GM19025 (cell line): ENCODE data around the gene APIP.

Experiments
- ATAC-seq: cut with Tn5 transposase; IDR thresholded peaks from one replicate; pipeline ENCODE4 v1.9.1; 2021; ENCODE audit warnings: mild to moderate bottlenecking, low read depth, moderate library complexity; ENCODE audit not compliant: unreplicated experiment

The APIP gene

GRCh38 chr11:34891611-34892010 is 24.6 kb downstream of the APIP start:
- ATAC-seq = no peak

- no peak for ATAC-seq
Measured at GRCh38 chr11:34890812-34891211, 25.4 kb downstream of the APIP start.

GRCh38 chr11:34890089-34890488 is 26.1 kb downstream of the APIP start:
- no peak for ATAC-seq

DNA sequence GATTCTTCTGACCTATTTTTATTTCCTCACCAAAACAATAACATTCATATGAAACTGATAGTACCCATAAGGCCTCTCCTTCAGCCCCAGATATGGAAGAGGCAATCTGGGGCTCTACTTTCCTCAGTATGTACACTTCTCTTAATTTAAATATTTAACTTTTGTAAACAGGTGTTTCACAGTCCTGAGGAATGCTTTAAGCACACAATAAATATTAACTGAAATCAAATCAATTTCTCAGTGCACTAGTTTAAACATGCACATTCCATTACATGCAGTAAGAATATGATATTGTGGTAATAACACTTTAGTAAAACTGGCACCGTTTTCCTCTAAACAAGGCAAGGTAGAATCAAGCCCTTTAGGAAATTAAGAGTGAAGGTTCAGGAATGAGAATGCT is 28.9 kb downstream of the APIP start:
- ATAC-seq = no peak

DNA sequence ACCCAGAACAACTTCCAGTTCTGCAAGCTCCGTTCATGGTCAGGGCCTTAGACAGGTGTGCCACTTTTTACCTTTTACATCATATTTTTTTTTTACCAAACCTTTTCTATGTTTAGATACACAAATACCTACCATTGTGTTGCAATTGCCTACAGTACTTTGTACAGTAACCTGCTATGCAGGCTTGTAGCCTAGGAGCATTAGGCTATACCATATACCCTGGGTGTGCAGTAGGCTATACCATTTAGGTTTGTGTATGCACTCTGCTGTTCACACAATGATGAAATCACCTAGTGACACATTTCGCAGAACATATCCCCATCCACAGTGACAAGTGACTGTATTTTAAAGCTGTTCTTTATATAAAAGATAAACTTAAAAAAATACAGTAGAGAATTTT is 29.6 kb downstream of the APIP start:
- ATAC-seq = no peak

GRCh38 chr11:34881900-34882299 is 34.3 kb downstream of the APIP start:
- ATAC-seq = no peak

DNA sequence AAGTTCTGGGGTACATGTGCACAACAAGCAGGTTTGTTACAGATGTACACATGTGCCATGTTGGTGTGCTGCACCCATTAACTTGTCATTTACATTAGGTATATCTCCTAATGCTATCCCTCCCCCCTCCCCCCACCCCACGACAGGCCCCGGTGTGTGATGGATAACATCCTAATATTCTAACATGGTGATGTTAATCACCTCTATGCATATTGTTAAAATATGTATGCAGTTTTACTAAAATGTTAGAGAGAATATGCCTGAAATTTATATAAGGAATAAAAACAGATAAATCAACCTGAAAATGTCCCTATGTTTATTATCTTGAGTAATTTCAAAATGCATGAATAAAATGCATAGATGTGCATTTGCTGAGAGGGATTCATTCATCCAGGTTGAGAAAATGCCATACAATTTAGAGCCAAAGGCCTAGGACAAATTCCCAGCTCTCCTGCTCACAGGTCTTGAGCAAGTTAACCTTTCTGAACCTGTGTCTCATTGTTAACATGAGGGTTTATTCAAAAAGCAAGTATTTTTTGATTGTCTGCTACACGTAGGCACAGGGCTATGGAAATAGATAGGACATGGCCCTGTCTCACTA is 38.7 kb downstream of the APIP start:
- ATAC-seq = no peak

DNA sequence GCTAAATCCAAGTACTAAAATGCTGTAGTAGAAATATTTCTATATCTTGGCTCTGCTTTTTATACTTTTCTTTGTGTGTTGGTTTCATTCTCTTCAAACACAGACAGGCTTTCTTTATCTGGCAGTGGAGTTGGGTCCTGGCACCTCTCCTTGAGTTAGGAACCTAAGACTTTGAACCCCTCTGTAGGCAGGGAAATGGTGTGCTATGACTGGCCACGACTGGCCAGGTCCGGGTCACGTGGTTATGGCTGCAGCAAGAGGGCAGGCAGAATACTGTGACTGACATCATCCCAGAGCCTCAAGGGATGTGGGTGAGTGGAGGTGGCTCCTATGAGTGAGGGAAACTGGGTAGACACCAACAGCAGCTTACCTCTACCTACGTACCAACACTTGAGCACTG is 42.0 kb downstream of the APIP start:
- ATAC-seq = no peak

- no peak for ATAC-seq
Measured at GRCh38 chr11:34870548-34871196, 45.5 kb downstream of the APIP start.

GRCh38 chr11:34869425-34869824 is 46.8 kb downstream of the APIP start:
- no peak for ATAC-seq

- ATAC-seq = no peak
Measured at GRCh38 chr11:34866375-34866774, 49.8 kb downstream of the APIP start.

GRCh38 chr11:34865261-34865660 is 50.9 kb downstream of the APIP start:
- no peak for ATAC-seq

DNA sequence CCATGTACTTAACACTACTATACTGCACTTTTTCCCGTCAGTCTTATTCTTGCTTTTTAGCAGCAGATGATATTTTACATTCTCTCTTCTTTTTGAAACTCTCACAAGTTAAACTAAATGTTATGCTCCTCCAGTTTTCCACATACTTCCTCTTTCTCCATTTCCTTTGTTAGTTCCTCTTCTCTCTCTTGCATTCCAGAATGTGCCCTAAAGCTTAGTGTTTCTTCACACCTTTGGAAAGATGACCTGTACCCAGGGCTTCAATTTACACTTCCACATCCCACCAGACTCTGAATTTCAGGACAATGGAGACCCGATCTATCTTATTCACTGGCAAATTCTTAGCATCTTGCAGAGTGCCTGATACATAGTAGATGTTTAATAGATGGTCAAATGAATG is 51.8 kb downstream of the APIP start:
- ATAC-seq = no peak

- no peak for ATAC-seq
Measured at GRCh38 chr11:34863048-34863447, 53.1 kb downstream of the APIP start.

GRCh38 chr11:34860518-34860917 is 55.7 kb downstream of the APIP start:
- no peak for ATAC-seq

DNA sequence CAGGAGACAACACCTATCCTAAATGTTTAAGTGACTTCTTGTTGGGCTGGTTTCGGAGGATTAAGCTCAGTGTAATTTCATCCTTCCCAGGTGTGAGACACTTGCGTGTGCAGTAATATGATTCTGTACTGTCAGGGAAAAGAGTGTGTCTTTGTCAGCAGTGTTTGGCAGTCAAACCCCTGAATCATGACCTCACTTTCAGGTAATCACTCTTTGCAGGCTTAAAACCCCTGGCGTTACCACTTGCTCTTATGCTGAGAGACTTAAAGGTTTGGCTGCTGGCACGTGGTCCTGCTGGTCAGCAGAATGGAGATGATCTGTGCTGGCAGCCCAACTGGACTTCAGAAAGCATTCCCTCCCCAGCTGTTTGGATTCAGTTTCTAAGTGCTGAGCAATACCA is 56.1 kb downstream of the APIP start:
- ATAC-seq = no peak

DNA sequence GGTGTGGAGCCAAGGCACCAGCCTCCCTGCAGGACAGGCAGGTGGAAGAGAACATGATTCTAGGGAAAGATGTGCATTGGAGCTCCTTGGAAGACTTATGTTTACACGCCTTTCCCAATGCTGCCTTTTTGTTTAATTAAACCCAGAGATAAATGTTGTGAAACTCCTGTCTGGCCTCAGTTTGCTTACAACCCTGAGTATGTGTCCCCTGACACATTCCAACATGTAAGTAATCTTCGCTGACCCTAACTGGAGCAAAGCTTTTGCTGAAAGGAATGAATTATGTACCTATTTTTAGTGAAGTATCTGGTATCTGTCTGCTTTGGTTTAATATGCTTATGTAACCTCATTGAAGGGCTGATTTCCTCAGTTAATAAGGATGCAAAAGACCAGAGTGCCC is 56.7 kb downstream of the APIP start:
- ATAC-seq = no peak

DNA sequence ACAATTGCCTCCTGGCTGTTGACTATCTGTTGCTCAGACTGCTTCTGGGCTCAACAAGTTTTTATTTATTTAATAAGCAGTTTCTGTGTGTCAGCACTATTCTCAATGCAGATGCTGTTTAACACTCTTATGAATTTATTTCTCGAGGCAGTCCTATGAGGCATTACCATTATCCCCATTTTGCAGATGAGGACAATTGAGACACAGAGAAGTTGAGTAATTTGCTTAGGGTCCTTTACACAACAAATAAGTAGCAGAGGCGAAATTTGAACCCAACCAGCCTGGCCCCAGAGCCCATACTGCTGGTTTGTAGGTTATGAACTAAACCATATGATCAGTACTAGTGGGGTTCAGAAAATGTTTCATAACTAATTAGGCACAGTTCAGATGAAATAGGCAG is 58.7 kb downstream of the APIP start:
- no peak for ATAC-seq

- no peak for ATAC-seq
Measured at GRCh38 chr11:34856251-34856650, 59.9 kb downstream of the APIP start.

DNA sequence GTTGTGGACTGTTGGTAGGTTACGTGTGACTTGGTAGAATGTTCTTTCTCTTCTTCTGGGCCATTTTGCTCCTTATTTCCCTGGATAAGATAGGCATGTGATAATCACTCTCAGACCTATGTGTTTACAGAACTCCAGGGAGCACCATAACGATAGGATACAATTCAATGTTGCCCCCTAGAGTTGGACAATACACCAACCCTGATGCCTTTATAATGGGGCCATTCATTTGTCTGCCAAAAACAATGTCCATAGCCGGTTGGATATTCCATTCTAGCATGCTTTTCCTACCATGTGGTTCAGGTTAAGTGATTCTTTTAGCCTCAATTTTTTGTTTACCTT is 60.5 kb downstream of the APIP start:
- no peak for ATAC-seq

DNA sequence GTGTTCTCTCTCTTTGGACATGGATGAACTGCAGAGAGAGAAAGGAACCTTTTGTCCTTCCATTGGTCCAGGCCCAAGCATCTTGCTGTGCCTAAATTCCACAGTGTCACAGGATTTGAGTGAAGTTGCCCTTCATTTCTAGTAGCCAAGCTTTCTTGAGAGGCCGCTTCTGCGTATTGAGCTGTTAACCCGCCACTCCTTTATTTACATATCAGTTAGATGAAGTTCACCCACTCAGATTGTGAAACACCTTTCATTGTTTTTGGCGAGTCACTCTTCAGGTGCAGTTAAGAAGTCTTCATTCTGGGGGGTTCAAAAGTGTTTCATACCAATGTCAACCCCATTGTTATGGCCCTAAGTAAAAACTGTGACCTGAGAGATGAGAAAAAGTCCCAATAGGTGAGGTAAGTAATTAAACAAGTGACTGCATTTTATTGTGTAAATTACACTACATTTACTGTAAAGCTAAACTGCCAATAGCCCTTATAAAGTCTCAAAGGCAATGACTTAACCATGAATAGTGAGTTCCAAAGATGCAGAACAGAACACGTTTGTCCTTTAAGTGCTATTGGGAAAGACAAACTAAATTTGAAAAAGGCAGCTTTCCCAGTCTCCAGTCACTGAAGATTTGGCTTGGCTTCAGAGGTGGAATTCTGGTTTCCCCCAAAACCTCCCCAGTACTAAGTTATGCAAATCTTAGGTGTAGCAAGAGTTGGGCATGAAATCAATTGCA is 61.0 kb downstream of the APIP start:
- ATAC-seq = no peak

DNA sequence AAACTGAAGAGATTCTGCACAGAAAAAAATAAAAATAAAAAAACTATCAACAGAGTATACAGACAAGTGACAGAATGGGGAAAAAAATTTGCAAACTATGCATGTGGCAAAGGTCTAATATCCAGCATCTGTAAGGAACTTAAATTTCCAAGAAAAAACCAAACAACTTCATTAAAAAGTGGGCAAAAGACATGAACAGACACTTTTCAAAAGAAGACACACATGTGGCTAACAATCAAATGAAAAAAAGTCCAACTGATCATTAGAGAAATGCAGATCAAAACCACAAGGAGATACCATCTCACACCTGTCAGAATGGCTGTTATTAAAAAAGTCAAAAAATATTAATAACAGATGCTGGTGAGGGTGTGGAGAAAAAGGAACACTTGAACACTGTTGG is 64.3 kb downstream of the APIP start:
- ATAC-seq = no peak
